Gastroesophageal sphincter (tissue), 3 donors: ENCODE results near the gene COBLL1.

Experiments
- EP300 ChIP-seq: sonication (generic); formaldehyde crosslinking; IDR thresholded peaks from one replicate; pipeline ENCODE4 v1.6.1; 2017; ENCODE audit warnings: antibody characterized with exemption, mild to moderate bottlenecking
- POLR2A ChIP-seq, 2 donors: fragments of 450-650 bp; IDR thresholded peaks; one replicate each; pipeline ENCODE4 v1.6.1; 2017; ENCODE audit warnings: antibody characterized with exemption in 2 of 2, mild to moderate bottlenecking in 2 of 2, moderate library complexity in 1 of 2
- POLR2AphosphoS5 ChIP-seq: sonication (generic); formaldehyde crosslinking; IDR thresholded peaks from one replicate; pipeline ENCODE4 v1.6.1; 2017; ENCODE audit warnings: antibody characterized with exemption
- TF ChIP-seq, protein P1 (sequence below), 4 experiments: fragments of 200-600 bp in 2 of 4; fragments of 450-650 bp in 2 of 4; sonication (generic) in 1 of 4; IDR thresholded peaks; one replicate each; pipeline ENCODE4 v1.5.1; 2017 to 2019; ENCODE audit warnings: antibody characterized with exemption in 4 of 4, mild to moderate bottlenecking in 2 of 4, moderate library complexity in 2 of 4

- TF ChIP-seq, protein P1, sequence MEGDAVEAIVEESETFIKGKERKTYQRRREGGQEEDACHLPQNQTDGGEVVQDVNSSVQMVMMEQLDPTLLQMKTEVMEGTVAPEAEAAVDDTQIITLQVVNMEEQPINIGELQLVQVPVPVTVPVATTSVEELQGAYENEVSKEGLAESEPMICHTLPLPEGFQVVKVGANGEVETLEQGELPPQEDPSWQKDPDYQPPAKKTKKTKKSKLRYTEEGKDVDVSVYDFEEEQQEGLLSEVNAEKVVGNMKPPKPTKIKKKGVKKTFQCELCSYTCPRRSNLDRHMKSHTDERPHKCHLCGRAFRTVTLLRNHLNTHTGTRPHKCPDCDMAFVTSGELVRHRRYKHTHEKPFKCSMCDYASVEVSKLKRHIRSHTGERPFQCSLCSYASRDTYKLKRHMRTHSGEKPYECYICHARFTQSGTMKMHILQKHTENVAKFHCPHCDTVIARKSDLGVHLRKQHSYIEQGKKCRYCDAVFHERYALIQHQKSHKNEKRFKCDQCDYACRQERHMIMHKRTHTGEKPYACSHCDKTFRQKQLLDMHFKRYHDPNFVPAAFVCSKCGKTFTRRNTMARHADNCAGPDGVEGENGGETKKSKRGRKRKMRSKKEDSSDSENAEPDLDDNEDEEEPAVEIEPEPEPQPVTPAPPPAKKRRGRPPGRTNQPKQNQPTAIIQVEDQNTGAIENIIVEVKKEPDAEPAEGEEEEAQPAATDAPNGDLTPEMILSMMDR (IDR thresholded peaks at IDR 0.05): no peak
- TF ChIP-seq POLR2AphosphoS5 (no peak), POLR2A (IDR thresholded peaks at IDR 0.05) (no peak), EP300 (no peak)
These were observed 39.9 kb upstream of the COBLL1 start for GRCh38 chr2:164881524-164881923.
